Measurements from ENCODE around the gene MTUS2. TPM values are rescaled to one million over a fixed set of nuclear protein-coding genes. Genes with fewer than 3 reads are reported as not detected.

Gene MTUS2
- total and polyA plus RNA-seq, 9 of the 15 experiments (the other 6 are each of a cell fraction or from before 2014, with no cell fraction given), result 0.01 to 0.28 (median 0.06) TPM; not detected in 1

DNA sequence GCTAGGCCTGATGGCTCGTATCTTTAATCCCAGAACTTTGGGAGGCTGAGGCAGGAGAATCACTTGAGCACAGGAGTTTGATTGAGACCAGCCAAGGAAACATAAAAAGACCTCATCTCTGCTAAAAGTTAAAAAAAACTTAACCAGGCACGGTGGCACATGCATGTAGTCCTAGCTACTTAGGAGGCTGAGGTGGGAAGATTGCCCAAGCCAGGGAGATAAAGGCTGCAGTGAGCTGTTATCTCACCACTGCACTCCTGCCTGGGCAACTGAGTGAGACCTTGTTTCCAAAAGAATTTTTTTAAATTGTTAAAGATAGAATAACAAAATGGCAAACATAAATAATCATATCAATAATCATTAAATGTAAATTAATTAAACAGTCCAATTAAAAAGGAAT, 365.8 kb downstream of the MTUS2 start (continued):
- TF ChIP-seq, protein P1, sequence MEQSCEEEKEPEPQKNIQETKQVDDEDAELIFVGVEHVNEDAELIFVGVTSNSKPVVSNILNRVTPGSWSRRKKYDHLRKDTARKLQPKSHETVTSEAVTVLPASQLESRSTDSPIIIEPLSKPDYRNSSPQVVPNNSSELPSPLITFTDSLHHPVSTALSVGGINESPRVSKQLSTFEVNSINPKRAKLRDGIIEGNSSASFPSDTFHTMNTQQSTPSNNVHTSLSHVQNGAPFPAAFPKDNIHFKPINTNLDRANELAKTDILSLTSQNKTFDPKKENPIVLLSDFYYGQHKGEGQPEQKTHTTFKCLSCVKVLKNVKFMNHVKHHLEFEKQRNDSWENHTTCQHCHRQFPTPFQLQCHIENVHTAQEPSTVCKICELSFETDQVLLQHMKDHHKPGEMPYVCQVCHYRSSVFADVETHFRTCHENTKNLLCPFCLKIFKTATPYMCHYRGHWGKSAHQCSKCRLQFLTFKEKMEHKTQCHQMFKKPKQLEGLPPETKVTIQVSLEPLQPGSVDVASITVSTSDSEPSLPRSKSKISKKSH (CRISPR knock-in tag; IDR thresholded peaks at IDR 0.05), result no peak

DNA sequence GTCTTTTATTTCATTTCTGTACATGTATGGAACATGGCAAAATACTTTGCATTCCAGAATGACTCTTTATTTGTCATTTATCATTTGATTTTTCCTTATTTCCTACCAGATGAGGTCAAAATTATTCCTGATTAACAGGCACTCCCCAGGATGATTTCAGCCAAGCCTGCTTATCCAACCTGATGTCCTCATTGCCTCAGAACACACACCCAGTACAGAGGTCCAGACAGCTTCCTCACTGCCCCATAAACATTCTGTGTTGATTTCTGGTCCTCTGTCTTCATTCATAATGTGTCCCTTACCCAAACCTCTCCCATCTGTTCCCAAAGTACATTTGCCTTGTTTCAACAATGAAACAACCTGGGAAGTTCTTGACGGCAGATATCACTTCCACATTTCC, 367.4 kb downstream of the MTUS2 start:
- H3K4me3 ChIP-seq, result no peak overlapping the region
- FAIRE-seq (no peak), DNase-seq (ENCODE audit: extremely low read depth in 1 of 4, low spot score in 3 of 4) (no peak), ATAC-seq (no peak)
- no peaks in the 10 kb centered on the region for H3K79me2 ChIP-seq (ENCODE audit: control insufficient read depth, insufficient read depth, low read length)
- BruUV-seq (replicated peaks), result no TSS peak
- no peak overlapping the region for H2AFZ ChIP-seq (ENCODE audit: low read depth, low read length)
- H3K36me3 ChIP-seq (ENCODE audit: control insufficient read depth, insufficient read depth, low read length), result no peaks in the 10 kb centered on the region
- ChIA-PET POLR2A (no interaction called here), CTCF (ENCODE audit: low intra/inter-chr PET ratio) (no interaction called here)
- H3K4me1 ChIP-seq (replicated peaks in 1 of 2; ENCODE audit: control insufficient read depth in 2 of 2, insufficient read depth in 2 of 2, low read length in 2 of 2), result no peaks in the 10 kb centered on the region
- TF ChIP-seq RBM17 (IDR thresholded peaks at IDR 0.05; ENCODE audit: borderline replicate concordance, low read depth, low read length), result no peak
- TF ChIP-seq, protein P2, sequence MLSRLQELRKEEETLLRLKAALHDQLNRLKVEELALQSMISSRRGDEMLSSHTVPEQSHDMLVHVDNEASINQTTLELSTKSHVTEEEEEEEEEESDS (CRISPR knock-in tag; IDR thresholded peaks at IDR 0.05), result no peak
- no peak for TF ChIP-seq FOSL1 (tag; conservative IDR thresholded peaks at IDR 0.05)
- no peak for TF ChIP-seq ESRRA (IDR thresholded peaks at IDR 0.05; ENCODE audit: borderline replicate concordance, low read depth)
- TF ChIP-seq ATF1 (CRISPR knock-in tag; IDR thresholded peaks at IDR 0.05), result no peak
- TF ChIP-seq ATF1 (tag; IDR thresholded peaks at IDR 0.05), result no peak
- TF ChIP-seq, protein P3, sequence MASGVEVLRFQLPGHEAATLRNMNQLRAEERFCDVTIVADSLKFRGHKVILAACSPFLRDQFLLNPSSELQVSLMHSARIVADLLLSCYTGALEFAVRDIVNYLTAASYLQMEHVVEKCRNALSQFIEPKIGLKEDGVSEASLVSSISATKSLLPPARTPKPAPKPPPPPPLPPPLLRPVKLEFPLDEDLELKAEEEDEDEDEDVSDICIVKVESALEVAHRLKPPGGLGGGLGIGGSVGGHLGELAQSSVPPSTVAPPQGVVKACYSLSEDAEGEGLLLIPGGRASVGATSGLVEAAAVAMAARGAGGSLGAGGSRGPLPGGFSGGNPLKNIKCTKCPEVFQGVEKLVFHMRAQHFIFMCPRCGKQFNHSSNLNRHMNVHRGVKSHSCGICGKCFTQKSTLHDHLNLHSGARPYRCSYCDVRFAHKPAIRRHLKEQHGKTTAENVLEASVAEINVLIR (CRISPR knock-in tag; IDR thresholded peaks at IDR 0.05), result no peak
- TF ChIP-seq HNRNPH1 (optimal IDR thresholded peaks at IDR 0.05; ENCODE audit: low read depth, low read length), result no peak
- TF ChIP-seq, protein P4, sequence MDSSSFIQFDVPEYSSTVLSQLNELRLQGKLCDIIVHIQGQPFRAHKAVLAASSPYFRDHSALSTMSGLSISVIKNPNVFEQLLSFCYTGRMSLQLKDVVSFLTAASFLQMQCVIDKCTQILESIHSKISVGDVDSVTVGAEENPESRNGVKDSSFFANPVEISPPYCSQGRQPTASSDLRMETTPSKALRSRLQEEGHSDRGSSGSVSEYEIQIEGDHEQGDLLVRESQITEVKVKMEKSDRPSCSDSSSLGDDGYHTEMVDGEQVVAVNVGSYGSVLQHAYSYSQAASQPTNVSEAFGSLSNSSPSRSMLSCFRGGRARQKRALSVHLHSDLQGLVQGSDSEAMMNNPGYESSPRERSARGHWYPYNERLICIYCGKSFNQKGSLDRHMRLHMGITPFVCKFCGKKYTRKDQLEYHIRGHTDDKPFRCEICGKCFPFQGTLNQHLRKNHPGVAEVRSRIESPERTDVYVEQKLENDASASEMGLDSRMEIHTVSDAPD (CRISPR knock-in tag; IDR thresholded peaks at IDR 0.05), result no peak
- TF ChIP-seq ZNF316 (IDR thresholded peaks at IDR 0.05), result no peak
- no peak for TF ChIP-seq ZNF124 (CRISPR knock-in tag; IDR thresholded peaks at IDR 0.05)
- no peaks in the 10 kb centered on the region for H4K20me1 ChIP-seq (replicated peaks; ENCODE audit: control insufficient read depth, insufficient read depth, low read length)
- in situ Hi-C loops (cut with MboI) (no loop called here), intact Hi-C loops (cut with micrococcal nuclease) (no loop called here)
- H3K27me3 ChIP-seq (ENCODE audit: control insufficient read depth in 2 of 2, insufficient read depth in 2 of 2, low read length in 2 of 2), result no peaks in the 10 kb centered on the region
- H3K9me1 ChIP-seq (ENCODE audit: control insufficient read depth, insufficient read depth, low read length), result no peaks in the 10 kb centered on the region
- no peaks in the 10 kb centered on the region for H3K9me3 ChIP-seq (replicated peaks; ENCODE audit: control insufficient read depth, insufficient read depth, low read depth, low read length)
- H3K4me2 ChIP-seq (ENCODE audit: insufficient read depth, low read length), result no peak overlapping the region
- WGBS (ENCODE audit: insufficient coverage, low coverage, missing lambda C conversion rate), result 0% methylated on average over 1 of the region's 1 CpG
- H3K27ac ChIP-seq (ENCODE audit: extremely low read depth, low read depth, low read length), result no peak overlapping the region
- no peak overlapping the region for H3K9ac ChIP-seq (ENCODE audit: insufficient read depth in 1 of 2, low read depth in 2 of 2, low read length in 2 of 2)

All from K562 (cell line).